IMR-90 (cell line): ENCODE data around the gene RPRML. TPM values are rescaled to one million over a fixed set of nuclear protein-coding genes. Genes with fewer than 3 reads are reported as not detected.

Experiments
- ATAC-seq: fragments of 200-7000 bp; cut with Tn5 transposase; 2 replicates; pipeline ENCODE4 v1.9.1; 2020; ENCODE audit warnings: low read depth, mild to moderate bottlenecking, moderate library complexity
- BruUV-seq: library from RNA; stranded (reverse); fragments of 400-500 nt; replicated peaks from 2 replicates; lab custom pipeline; 2021; lab: Mats Ljungman, UMichigan
- CTCF ChIA-PET: fragments of 300-600 bp; formaldehyde crosslinking; extraction: SDS; loops from one replicate; lab custom pipeline; 2021; ENCODE audit warnings: antibody characterized with exemption; lab: Yijun Ruan, JAX
- POLR2A ChIA-PET: fragments of 300-600 bp; sonication (Branson Sonifier 250); formaldehyde crosslinking; loops from one replicate; lab custom pipeline; 2022; ENCODE audit warnings: antibody characterized with exemption; ENCODE audit not compliant: unreplicated experiment; lab: Charles Lee
- DNase-seq: peaks from one replicate; pipeline ENCODE4 v3.0.0; 2013
- H2AFZ ChIP-seq: replicated peaks from 2 replicates; pipeline ENCODE3; 2013; ENCODE audit warnings: low read length, mild to moderate bottlenecking; ENCODE audit not compliant: poor library complexity
- H2AK5ac ChIP-seq: 2 replicates; pipeline ENCODE4 v1.6.1; 2013; ENCODE audit warnings: low read depth, low read length, inconsistent platforms
- H2AK9ac ChIP-seq: replicated peaks from 2 replicates; pipeline ENCODE3; 2013; ENCODE audit warnings: mild to moderate bottlenecking, low read depth, low read length, moderate library complexity; ENCODE audit not compliant: poor library complexity
- H2BK120ac ChIP-seq: 2 replicates; pipeline ENCODE4 v1.6.1; 2013; ENCODE audit warnings: low read depth, low read length, inconsistent platforms
- H2BK15ac ChIP-seq: 3 replicates; pipeline ENCODE4 v1.6.1; 2013; ENCODE audit warnings: low read depth, low read length, inconsistent platforms
- H2BK20ac ChIP-seq: 2 replicates; pipeline ENCODE4 v1.6.1; 2013; ENCODE audit warnings: low read depth, mild to moderate bottlenecking, inconsistent platforms, low read length, moderate library complexity
- H2BK5ac ChIP-seq: 2 replicates; pipeline ENCODE4 v1.6.1; 2013; ENCODE audit warnings: mild to moderate bottlenecking, low read depth, low read length, inconsistent platforms; ENCODE audit not compliant: poor library complexity, severe bottlenecking
- H3K14ac ChIP-seq: replicated peaks from 2 replicates; pipeline ENCODE4 v1.6.1; 2013; ENCODE audit warnings: low read depth, low read length, inconsistent platforms
- H3K18ac ChIP-seq: 2 replicates; pipeline ENCODE4 v1.6.1; 2013; ENCODE audit warnings: low read depth, low read length, control low read depth
- H3K23ac ChIP-seq: 2 replicates; pipeline ENCODE4 v1.6.1; 2013; ENCODE audit warnings: low read depth, low read length, inconsistent platforms
- H3K27ac ChIP-seq: 2 replicates; pipeline ENCODE4 v1.5.1; 2013; ENCODE audit warnings: mild to moderate bottlenecking, control low read depth, low read length; ENCODE audit not compliant: insufficient read depth
- H3K27me3 ChIP-seq: 2 replicates; pipeline ENCODE4 v1.6.1; 2013; ENCODE audit warnings: low read length; ENCODE audit not compliant: control insufficient read depth, insufficient read depth
- H3K36me3 ChIP-seq: 2 replicates; pipeline ENCODE4 v1.6.1; 2013; ENCODE audit warnings: low read length, mixed read lengths; ENCODE audit not compliant: control insufficient read depth, insufficient read depth
- H3K4ac ChIP-seq: 2 replicates; pipeline ENCODE4 v1.6.1; 2013; ENCODE audit warnings: low read depth, low read length, inconsistent platforms
- H3K4me1 ChIP-seq: 2 replicates; pipeline ENCODE4 v1.6.1; 2013; ENCODE audit warnings: low read length, mixed read lengths; ENCODE audit not compliant: control insufficient read depth, insufficient read depth
- H3K4me2 ChIP-seq: 2 replicates; pipeline ENCODE4 v1.6.1; 2013; ENCODE audit warnings: low read depth, mild to moderate bottlenecking, control low read depth, low read length, moderate library complexity
- H3K4me3 ChIP-seq: 2 replicates; pipeline ENCODE4 v1.5.1; 2013; ENCODE audit warnings: low read depth, mild to moderate bottlenecking, control low read depth, low read length, moderate library complexity; ENCODE audit not compliant: insufficient read depth
- H3K56ac ChIP-seq: 2 replicates; pipeline ENCODE4 v1.6.1; 2013; ENCODE audit warnings: low read length, inconsistent platforms; ENCODE audit not compliant: insufficient read depth; ENCODE audit errors: extremely low read depth
- H3K79me1 ChIP-seq, 2 experiments: 2 replicates each; pipeline ENCODE4 v1.6.1; 2013; ENCODE audit warnings: low read length in 2 of 2, inconsistent platforms in 1 of 2, low read depth in 1 of 2
- H3K9ac ChIP-seq: 2 replicates; pipeline ENCODE4 v1.6.1; 2013; ENCODE audit warnings: low read depth, low read length, control low read depth
- H3K9me1 ChIP-seq: 2 replicates; pipeline ENCODE4 v1.6.1; 2013; ENCODE audit warnings: low read length, inconsistent platforms; ENCODE audit not compliant: insufficient read depth
- H3K9me3 ChIP-seq: 2 replicates; pipeline ENCODE4 v1.6.1; 2013; ENCODE audit warnings: low read length; ENCODE audit not compliant: control insufficient read depth, insufficient read depth
- H4K20me1 ChIP-seq: 2 replicates; pipeline ENCODE4 v1.6.1; 2013; ENCODE audit warnings: low read length, inconsistent platforms; ENCODE audit not compliant: insufficient read depth
- H4K5ac ChIP-seq: 2 replicates; pipeline ENCODE4 v1.6.1; 2013; ENCODE audit warnings: mild to moderate bottlenecking, low read depth, low read length, control low read depth
- H4K8ac ChIP-seq, 2 experiments: 2 replicates each; pipeline ENCODE4 v1.6.1; 2013; ENCODE audit warnings: low read depth in 2 of 2, low read length in 2 of 2, control low read depth in 1 of 2, inconsistent platforms in 1 of 2
- H4K91ac ChIP-seq: 2 replicates; pipeline ENCODE4 v1.6.1; 2013; ENCODE audit warnings: low read depth, low read length, inconsistent platforms; ENCODE audit not compliant: insufficient read depth
- CEBPB ChIP-seq: IDR thresholded peaks from 2 replicates; pipeline ENCODE4 v1.6.1; 2012; ENCODE audit warnings: low read depth, low read length, improper control_type of control experiment
- CHD1 ChIP-seq: IDR thresholded peaks from 2 replicates; pipeline ENCODE4 v1.6.1; 2012; ENCODE audit warnings: low read depth, low read length, improper control_type of control experiment
- FOS ChIP-seq: fragments of 150-350 bp; IDR thresholded peaks from 2 replicates; pipeline ENCODE4 v1.6.1; 2016; ENCODE audit warnings: low read depth, low read length
- MAFK ChIP-seq: IDR thresholded peaks from 2 replicates; pipeline ENCODE4 v1.6.1; 2012; ENCODE audit warnings: low read depth, low read length, improper control_type of control experiment
- MAZ ChIP-seq: IDR thresholded peaks from 2 replicates; pipeline ENCODE4 v1.6.1; 2012; ENCODE audit warnings: low read depth, mild to moderate bottlenecking, low read length, improper control_type of control experiment, moderate library complexity, borderline replicate concordance
- MXI1 ChIP-seq: IDR thresholded peaks from 2 replicates; pipeline ENCODE4 v1.6.1; 2012; ENCODE audit warnings: low read depth, mild to moderate bottlenecking, low read length, moderate library complexity, borderline replicate concordance
- NFE2L2 ChIP-seq: fragments of 150-350 bp; IDR thresholded peaks from 2 replicates; pipeline ENCODE4 v1.6.1; 2016; ENCODE audit warnings: low read depth, mild to moderate bottlenecking, low read length
- POLR2A ChIP-seq: IDR thresholded peaks from 2 replicates; pipeline ENCODE4 v1.6.1; 2012; ENCODE audit warnings: mild to moderate bottlenecking, low read depth, low read length
- RCOR1 ChIP-seq: IDR thresholded peaks from 2 replicates; pipeline ENCODE4 v1.6.1; 2012; ENCODE audit warnings: mild to moderate bottlenecking, low read length, improper control_type of control experiment; ENCODE audit not compliant: insufficient replicate concordance
- WGBS, 2 experiments: methylation state at CpG; one replicate each; pipeline versions ENCODE4 v1.1.5 to v1.1.7; 2013; ENCODE audit warnings: missing lambda C conversion rate in 2 of 2; ENCODE audit not compliant: insufficient read length in 1 of 2; ENCODE audit errors: extremely low coverage in 2 of 2; 5-methylcytosine and 5-hydroxymethylcytosine counted together
- dilution Hi-C: fragments of 300-500 bp; cut with HindIII; formaldehyde crosslinking; loops from one replicate; pipeline ENCODE4 v1.14.3; 2018; ENCODE audit warnings: low sequenced_read_pairs; ENCODE audit not compliant: unreplicated experiment
- in situ Hi-C: fragments of 300-500 bp; cut with MboI; formaldehyde crosslinking; loops from 3 replicates; pipeline ENCODE4 v1.14.3; 2019; ENCODE audit warnings: low sequenced_read_pairs, inconsistent platforms, mixed read lengths
- intact Hi-C: fragments of 100-400 bp; cut with micrococcal nuclease; formaldehyde crosslinking; loops from 2 replicates; pipeline ENCODE4 v1.10.0; 2022
- polyA plus RNA-seq, 3 experiments: library from polyadenylated mRNA; depleted of rRNA; stranded (reverse); fragments of >200 nt; gene quantifications; 2 replicates each; pipeline ENCODE4 v1.2.3, GENCODE V29; 2012; ENCODE audit warnings: low replicate concordance in 1 of 3
- total RNA-seq: library from RNA; depleted of rRNA; stranded (reverse); fragments of >200 nt; gene quantifications from 2 replicates; pipeline ENCODE4 v1.2.3, GENCODE V29; 2012
- TF ChIP-seq, protein P1 (sequence below): conservative IDR thresholded peaks from 2 replicates; pipeline ENCODE4 v1.5.1; 2012; ENCODE audit warnings: mild to moderate bottlenecking, low read depth, low read length, improper control_type of control experiment
- TF ChIP-seq, protein P2 (sequence below): fragments of 150-350 bp; IDR thresholded peaks from 2 replicates; pipeline ENCODE4 v1.6.1; 2017; ENCODE audit warnings: mild to moderate bottlenecking, antibody characterized with exemption, low read length, low read depth

Gene RPRML
- total and polyA plus RNA-seq, 2 of the 4 experiments (the other 2 are of a cell fraction) = not detected

DNA sequence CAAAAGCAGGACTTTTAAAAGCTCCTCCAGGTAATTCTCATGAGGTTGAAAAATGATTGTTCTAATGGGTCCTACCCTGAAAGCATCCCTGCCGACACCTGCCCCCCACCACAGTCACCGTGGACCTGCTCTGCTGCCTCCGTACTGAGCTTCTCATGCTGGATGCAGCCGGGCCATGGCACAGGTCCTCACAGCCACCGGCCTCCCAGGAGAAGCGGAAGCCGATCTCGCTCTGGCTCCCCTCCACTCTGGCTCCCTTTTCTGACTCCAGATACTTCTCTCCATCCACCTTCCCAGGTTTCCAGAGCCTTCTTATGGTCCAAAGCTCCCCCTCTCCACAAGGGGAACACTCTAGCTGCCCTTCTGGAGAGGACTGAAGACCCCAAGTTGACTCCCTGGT is 10.2 kb downstream of the RPRML start:
- CTCF ChIA-PET = no interaction called here
- Histone ChIP-seq H3K9me3 (no peaks in the 10 kb centered on the region), H4K91ac (no peak overlapping the region), H3K4me2 (no peak overlapping the region), H3K18ac (no peak overlapping the region), H3K79me1 (no peaks in the 10 kb centered on the region), H3K56ac (no peak overlapping the region), H2BK20ac (no peak overlapping the region), H3K4me3 (no peak overlapping the region), H3K4ac (no peak overlapping the region), H3K23ac (no peak overlapping the region), H2AK5ac (no peak overlapping the region), H3K9me1 (0 out of 2 replicates have a peak, but pooled peaks cover 3% of the 10 kb centered on the region), H2BK120ac (no peak overlapping the region), H2AFZ (no peak overlapping the region), H4K20me1 (no peaks in the 10 kb centered on the region), H2BK5ac (no peak overlapping the region), H3K36me3 (no peaks in the 10 kb centered on the region), H2AK9ac (no peak overlapping the region), H2BK15ac (no peak overlapping the region), H4K8ac (no peak overlapping the region), H3K27me3 (peaks cover 37% of the 10 kb centered on the region), H3K27ac (no peak overlapping the region), H4K5ac (no peak overlapping the region), H3K9ac (no peak overlapping the region), H3K4me1 (peaks cover 1% of the 10 kb centered on the region; the same call in 1 of the 2 replicates), H3K14ac (no peak overlapping the region)
- dilution Hi-C loops (no loop called here), in situ Hi-C loops (no loop called here), intact Hi-C loops (no loop called here)
- POLR2A ChIA-PET = no interaction called here
- no peak for ATAC-seq
- BruUV-seq = no TSS peak
- TF ChIP-seq, protein P1, sequence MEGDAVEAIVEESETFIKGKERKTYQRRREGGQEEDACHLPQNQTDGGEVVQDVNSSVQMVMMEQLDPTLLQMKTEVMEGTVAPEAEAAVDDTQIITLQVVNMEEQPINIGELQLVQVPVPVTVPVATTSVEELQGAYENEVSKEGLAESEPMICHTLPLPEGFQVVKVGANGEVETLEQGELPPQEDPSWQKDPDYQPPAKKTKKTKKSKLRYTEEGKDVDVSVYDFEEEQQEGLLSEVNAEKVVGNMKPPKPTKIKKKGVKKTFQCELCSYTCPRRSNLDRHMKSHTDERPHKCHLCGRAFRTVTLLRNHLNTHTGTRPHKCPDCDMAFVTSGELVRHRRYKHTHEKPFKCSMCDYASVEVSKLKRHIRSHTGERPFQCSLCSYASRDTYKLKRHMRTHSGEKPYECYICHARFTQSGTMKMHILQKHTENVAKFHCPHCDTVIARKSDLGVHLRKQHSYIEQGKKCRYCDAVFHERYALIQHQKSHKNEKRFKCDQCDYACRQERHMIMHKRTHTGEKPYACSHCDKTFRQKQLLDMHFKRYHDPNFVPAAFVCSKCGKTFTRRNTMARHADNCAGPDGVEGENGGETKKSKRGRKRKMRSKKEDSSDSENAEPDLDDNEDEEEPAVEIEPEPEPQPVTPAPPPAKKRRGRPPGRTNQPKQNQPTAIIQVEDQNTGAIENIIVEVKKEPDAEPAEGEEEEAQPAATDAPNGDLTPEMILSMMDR = no peak
- no peak for TF ChIP-seq MAZ
- no peak for TF ChIP-seq MAFK
- TF ChIP-seq CHD1 = no peak
- TF ChIP-seq, protein P2, sequence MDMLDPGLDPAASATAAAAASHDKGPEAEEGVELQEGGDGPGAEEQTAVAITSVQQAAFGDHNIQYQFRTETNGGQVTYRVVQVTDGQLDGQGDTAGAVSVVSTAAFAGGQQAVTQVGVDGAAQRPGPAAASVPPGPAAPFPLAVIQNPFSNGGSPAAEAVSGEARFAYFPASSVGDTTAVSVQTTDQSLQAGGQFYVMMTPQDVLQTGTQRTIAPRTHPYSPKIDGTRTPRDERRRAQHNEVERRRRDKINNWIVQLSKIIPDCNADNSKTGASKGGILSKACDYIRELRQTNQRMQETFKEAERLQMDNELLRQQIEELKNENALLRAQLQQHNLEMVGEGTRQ = no peak
- TF ChIP-seq POLR2A = no peak
- TF ChIP-seq RCOR1 = no peak
- TF ChIP-seq CEBPB = no peak
- no peak for TF ChIP-seq FOS
- no peak for TF ChIP-seq MXI1
- no peak for TF ChIP-seq NFE2L2
- no peak for DNase-seq
- WGBS, 2 experiments = 100% methylated on average over 2 of the region's 8 CpGs; no CpG with 5 or more reads in 1 of the 2 experiments
